Measurements from ENCODE around the gene ADGRL3. TPM values are rescaled to one million over a fixed set of nuclear protein-coding genes. Genes with fewer than 3 reads are reported as not detected.

Gene ADGRL3
- total RNA-seq, 1 donor from 2014 or later: 31.3 TPM

DNA sequence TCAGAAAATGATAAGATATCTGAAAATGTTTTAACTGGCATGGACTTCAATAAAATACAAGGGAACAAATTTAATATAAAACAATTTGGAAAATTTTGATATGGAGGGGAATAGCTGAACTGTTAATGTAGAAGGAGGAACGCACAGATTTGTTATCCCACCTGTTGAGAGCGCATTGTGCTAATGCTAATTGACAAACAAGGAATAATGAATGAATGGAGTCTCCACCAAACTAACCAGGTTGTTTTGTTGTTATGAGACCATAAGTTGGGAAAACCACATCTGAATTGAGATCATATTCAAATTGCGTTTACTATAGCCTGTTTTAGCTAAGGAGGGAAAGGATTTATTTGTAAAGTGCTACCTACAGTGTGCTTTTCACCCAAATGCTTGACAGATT lies 195.6 kb downstream of the ADGRL3 start:
- peaks cover 5% of the 10 kb centered on the region for H3K4me1 Mint-ChIP-seq (ENCODE audit: low read depth, unreplicated experiment)
- FAIRE-seq: no peak
- H3K4me2 ChIP-seq (ENCODE audit: low read length): no peak overlapping the region

DNA sequence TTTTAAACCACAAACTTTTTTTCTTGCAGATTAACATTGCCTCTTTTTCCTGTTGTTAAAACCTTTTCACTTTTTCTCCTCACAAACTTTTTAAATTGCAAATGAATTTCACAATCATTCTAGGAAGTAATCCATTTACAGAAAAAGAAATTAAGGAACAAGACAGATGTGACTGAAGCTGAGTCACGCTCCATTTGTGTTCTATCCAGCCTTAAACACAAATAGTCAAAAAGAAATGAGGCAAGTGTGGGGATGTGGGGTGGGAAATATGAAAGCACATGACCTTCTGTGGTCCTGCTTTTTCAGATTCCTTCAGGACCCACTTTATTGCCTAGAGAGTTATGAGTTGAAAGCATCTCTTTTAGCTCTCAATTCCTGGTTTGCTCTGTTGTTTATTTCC lies 197.0 kb downstream of the ADGRL3 start:
- Histone ChIP-seq H3K27ac (ENCODE audit: low read depth, low read length) (no peak overlapping the region), H4K20me1 (ENCODE audit: insufficient read depth, low read length) (no peaks in the 10 kb centered on the region), H3K36me3 (ENCODE audit: insufficient read depth, low read length) (no peaks in the 10 kb centered on the region), H3K27me3 (ENCODE audit: insufficient read depth, low read length) (no peaks in the 10 kb centered on the region), H3K9ac (ENCODE audit: low read length) (no peak overlapping the region), H3K9me3 (ENCODE audit: insufficient read depth, low read depth, low read length) (no peaks in the 10 kb centered on the region), H3K4me2 (ENCODE audit: low read length) (no peak overlapping the region), H3K4me1 (ENCODE audit: insufficient read depth, low read length) (no peaks in the 10 kb centered on the region), H3K79me2 (ENCODE audit: insufficient read depth, low read length) (no peaks in the 10 kb centered on the region), H2AFZ (ENCODE audit: low read depth, low read length) (no peak overlapping the region), H3K4me3 (ENCODE audit: insufficient read depth, low read depth, low read length) (no peak overlapping the region)
- Mint-ChIP-seq H3K27ac (ENCODE audit: unreplicated experiment) (no peak overlapping the region), H3K36me3 (ENCODE audit: low read depth, unreplicated experiment) (no peaks in the 10 kb centered on the region), H3K27me3 (ENCODE audit: low read depth, unreplicated experiment) (no peaks in the 10 kb centered on the region), H3K9me3 (ENCODE audit: unreplicated experiment) (no peaks in the 10 kb centered on the region), H3K4me1 (ENCODE audit: low read depth, unreplicated experiment) (peaks cover 5% of the 10 kb centered on the region), H3K4me3 (ENCODE audit: unreplicated experiment) (no peak overlapping the region)
- DNase-seq (ENCODE audit: low read depth) (peak; percentile 68), FAIRE-seq (no peak)
- TF ChIP-seq EZH2 (IDR thresholded peaks at IDR 0.05; ENCODE audit: insufficient read depth, low read length): no peak
- TF ChIP-seq, protein P1, sequence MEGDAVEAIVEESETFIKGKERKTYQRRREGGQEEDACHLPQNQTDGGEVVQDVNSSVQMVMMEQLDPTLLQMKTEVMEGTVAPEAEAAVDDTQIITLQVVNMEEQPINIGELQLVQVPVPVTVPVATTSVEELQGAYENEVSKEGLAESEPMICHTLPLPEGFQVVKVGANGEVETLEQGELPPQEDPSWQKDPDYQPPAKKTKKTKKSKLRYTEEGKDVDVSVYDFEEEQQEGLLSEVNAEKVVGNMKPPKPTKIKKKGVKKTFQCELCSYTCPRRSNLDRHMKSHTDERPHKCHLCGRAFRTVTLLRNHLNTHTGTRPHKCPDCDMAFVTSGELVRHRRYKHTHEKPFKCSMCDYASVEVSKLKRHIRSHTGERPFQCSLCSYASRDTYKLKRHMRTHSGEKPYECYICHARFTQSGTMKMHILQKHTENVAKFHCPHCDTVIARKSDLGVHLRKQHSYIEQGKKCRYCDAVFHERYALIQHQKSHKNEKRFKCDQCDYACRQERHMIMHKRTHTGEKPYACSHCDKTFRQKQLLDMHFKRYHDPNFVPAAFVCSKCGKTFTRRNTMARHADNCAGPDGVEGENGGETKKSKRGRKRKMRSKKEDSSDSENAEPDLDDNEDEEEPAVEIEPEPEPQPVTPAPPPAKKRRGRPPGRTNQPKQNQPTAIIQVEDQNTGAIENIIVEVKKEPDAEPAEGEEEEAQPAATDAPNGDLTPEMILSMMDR (IDR thresholded peaks at IDR 0.05; ENCODE audit: insufficient read depth, low read depth, low read length): no peak

More for the DNA sequence above, 195.6 kb downstream of the ADGRL3 start:
- Mint-ChIP-seq H3K4me3 (ENCODE audit: unreplicated experiment) (no peak overlapping the region), H3K9me3 (ENCODE audit: unreplicated experiment) (no peaks in the 10 kb centered on the region), H3K27ac (ENCODE audit: unreplicated experiment) (no peak overlapping the region), H3K27me3 (ENCODE audit: low read depth, unreplicated experiment) (no peaks in the 10 kb centered on the region), H3K36me3 (ENCODE audit: low read depth, unreplicated experiment) (no peaks in the 10 kb centered on the region)
- Histone ChIP-seq H2AFZ (ENCODE audit: low read depth, low read length) (no peak overlapping the region), H3K36me3 (ENCODE audit: insufficient read depth, low read length) (no peaks in the 10 kb centered on the region), H4K20me1 (ENCODE audit: insufficient read depth, low read length) (no peaks in the 10 kb centered on the region), H3K9me3 (ENCODE audit: insufficient read depth, low read depth, low read length) (no peaks in the 10 kb centered on the region), H3K79me2 (ENCODE audit: insufficient read depth, low read length) (no peaks in the 10 kb centered on the region), H3K9ac (ENCODE audit: low read length) (no peak overlapping the region), H3K4me1 (ENCODE audit: insufficient read depth, low read length) (no peaks in the 10 kb centered on the region), H3K4me3 (ENCODE audit: insufficient read depth, low read depth, low read length) (no peak overlapping the region), H3K27me3 (ENCODE audit: insufficient read depth, low read length) (no peaks in the 10 kb centered on the region), H3K27ac (ENCODE audit: low read depth, low read length) (no peak overlapping the region)
- DNase-seq (ENCODE audit: low read depth): no peak
- no peak for TF ChIP-seq EZH2 (IDR thresholded peaks at IDR 0.05; ENCODE audit: insufficient read depth, low read length)
- TF ChIP-seq, protein P1 (IDR thresholded peaks at IDR 0.05; ENCODE audit: insufficient read depth, low read depth, low read length): no peak

DNA sequence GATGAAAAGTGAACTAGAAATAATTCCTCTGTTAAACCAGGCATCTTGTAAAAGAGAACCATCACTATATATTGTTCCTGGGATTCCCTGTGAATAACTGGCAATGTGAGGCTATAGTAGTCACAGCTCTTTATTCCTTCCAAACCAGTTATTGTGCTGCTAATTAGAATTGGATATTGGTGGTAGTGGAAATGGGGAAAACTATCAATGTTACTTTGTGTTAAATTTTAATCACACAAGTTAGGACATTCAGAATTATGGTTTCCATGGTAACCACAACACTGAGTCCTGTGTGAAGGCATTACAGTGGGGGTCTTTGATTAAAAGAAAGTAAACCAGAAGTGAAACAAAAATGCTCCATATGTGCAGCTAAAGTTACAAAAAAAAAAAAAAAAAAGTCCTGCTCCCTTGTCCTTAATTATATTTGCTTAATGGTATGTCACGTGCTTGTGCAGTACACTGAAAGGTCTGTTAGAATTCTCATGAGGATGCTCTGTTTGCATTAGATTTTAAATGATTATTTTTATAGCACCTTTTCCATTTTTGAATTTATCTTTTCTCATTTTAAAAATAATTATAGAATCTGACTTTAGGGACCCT lies 200.4 kb downstream of the ADGRL3 start:
- H2AFZ ChIP-seq (ENCODE audit: low read depth, low read length): no peak overlapping the region
- H3K4me2 ChIP-seq (ENCODE audit: low read length): no peak overlapping the region
- Mint-ChIP-seq H3K27me3 (ENCODE audit: low read depth, unreplicated experiment) (no peaks in the 10 kb centered on the region), H3K4me1 (ENCODE audit: low read depth, unreplicated experiment) (peaks cover 5% of the 10 kb centered on the region), H3K9me3 (ENCODE audit: unreplicated experiment) (no peaks in the 10 kb centered on the region), H3K27ac (ENCODE audit: unreplicated experiment) (no peak overlapping the region), H3K36me3 (ENCODE audit: low read depth, unreplicated experiment) (no peaks in the 10 kb centered on the region), H3K4me3 (ENCODE audit: unreplicated experiment) (no peak overlapping the region)
- DNase-seq (ENCODE audit: low read depth) (no peak), FAIRE-seq (no peak)
- TF ChIP-seq, protein P1 (IDR thresholded peaks at IDR 0.05; ENCODE audit: insufficient read depth, low read depth, low read length): no peak
- no peak for TF ChIP-seq EZH2 (IDR thresholded peaks at IDR 0.05; ENCODE audit: insufficient read depth, low read length)
- H3K79me2 ChIP-seq (ENCODE audit: insufficient read depth, low read length): no peaks in the 10 kb centered on the region
- no peak overlapping the region for H3K9ac ChIP-seq (ENCODE audit: low read length)
- no peak overlapping the region for H3K4me3 ChIP-seq (ENCODE audit: insufficient read depth, low read depth, low read length)
- H3K4me1 ChIP-seq (ENCODE audit: insufficient read depth, low read length): no peaks in the 10 kb centered on the region
- no peaks in the 10 kb centered on the region for H3K27me3 ChIP-seq (ENCODE audit: insufficient read depth, low read length)
- no peaks in the 10 kb centered on the region for H3K36me3 ChIP-seq (ENCODE audit: insufficient read depth, low read length)
- H3K9me3 ChIP-seq (ENCODE audit: insufficient read depth, low read depth, low read length): no peaks in the 10 kb centered on the region
- H3K27ac ChIP-seq (ENCODE audit: low read depth, low read length): no peak overlapping the region
- H4K20me1 ChIP-seq (ENCODE audit: insufficient read depth, low read length): no peaks in the 10 kb centered on the region
